ENCODE results near the gene TOR2A. TPM values are rescaled to one million over a fixed set of nuclear protein-coding genes. Genes with fewer than 3 reads are reported as not detected.

The TOR2A gene
- polyA plus RNA-seq, 3 donors = 57.4 to 63.8 (median 60.0) TPM

DNA sequence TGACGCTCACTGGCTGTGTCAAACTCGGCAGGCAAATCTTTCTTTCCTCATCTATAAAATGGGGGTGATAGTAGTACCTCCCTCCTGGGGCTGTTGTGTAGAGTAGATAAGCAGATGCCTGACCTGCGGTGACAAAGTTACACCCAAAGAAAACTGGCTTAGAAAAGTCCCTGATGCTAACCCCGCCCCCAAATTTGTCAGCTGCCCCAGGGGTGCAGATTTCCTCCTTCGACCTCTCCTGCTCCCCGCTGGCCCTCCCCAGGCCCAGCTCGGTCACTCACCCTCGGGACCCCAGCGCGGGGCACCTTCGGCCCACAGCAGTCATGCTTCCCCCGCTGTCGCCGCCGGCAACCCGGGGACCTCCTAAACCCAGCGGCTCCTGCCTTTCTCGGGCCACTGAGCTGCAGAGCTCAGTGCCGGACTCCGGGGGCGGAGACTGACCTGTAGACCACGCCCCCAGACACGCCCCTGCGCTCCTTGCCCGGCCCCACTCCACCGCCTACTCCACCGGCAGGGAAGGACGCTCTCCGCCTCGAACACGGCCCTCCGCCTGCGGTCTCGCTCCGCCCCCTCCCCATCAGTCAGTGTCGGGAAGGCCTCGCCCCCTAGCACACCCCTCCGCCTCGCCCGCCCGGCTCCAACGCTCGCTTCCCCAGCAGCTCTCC lies 35.9 kb upstream of the TOR2A start:
- Histone ChIP-seq H3K4me2 (replicated peaks; ENCODE audit: extremely low read depth, low read length, poor library complexity, severe bottlenecking) (peak overlapping the region; percentile 86), H3K4me1 (ENCODE audit: control insufficient read depth in 1 of 2, insufficient read depth in 2 of 2, low read length in 2 of 2) (peaks cover 68 to 91% of the 10 kb centered on the region in 2 donors), H3K27me3 (ENCODE audit: control insufficient read depth in 2 of 2, insufficient read depth in 2 of 2, low read length in 2 of 2) (no peaks in the 10 kb centered on the region), H3K27ac (ENCODE audit: low read depth in 1 of 2, low read length in 2 of 2) (peak overlapping the region; percentile 51 to 80), H3K9ac (ENCODE audit: insufficient read depth, low read length, poor library complexity, severe bottlenecking) (peak overlapping the region; percentile 41), H3K79me2 (ENCODE audit: insufficient read depth, low read length) (peaks cover 98% of the 10 kb centered on the region), H4K20me1 (ENCODE audit: insufficient read depth, low read length) (peaks cover 99% of the 10 kb centered on the region), H3K36me3 (replicated peaks in 1 of 2; ENCODE audit: control insufficient read depth in 1 of 2, insufficient read depth in 2 of 2, low read length in 2 of 2) (peaks cover 58 to 84% of the 10 kb centered on the region in 2 donors), H3K9me3 (replicated peaks in 1 of 2; ENCODE audit: control insufficient read depth in 1 of 2, insufficient read depth in 1 of 2, low read length in 2 of 2) (no peaks in the 10 kb centered on the region), H2AFZ (ENCODE audit: insufficient read depth, low read depth, low read length, poor library complexity, severe bottlenecking) (no peak overlapping the region), H3K4me3 (replicated peaks in 1 of 3; ENCODE audit: low read depth in 2 of 3, low read length in 3 of 3) (peak overlapping the region; percentile 29 to 80 (median 60))
- Mint-ChIP-seq H3K9me3 (no peaks in the 10 kb centered on the region), H3K4me3 (peak overlapping the region; percentile 88 to 91), H3K4me1 (peaks cover 83% of the 10 kb centered on the region), H3K36me3 (peaks cover 54 to 77% of the 10 kb centered on the region in 2 donors), H3K27ac (peak overlapping the region; percentile 86 to 94 (median 89)), H3K27me3 (ENCODE audit: low read depth in 3 of 3) (peaks cover 0 to 3% (median 0%) of the 10 kb centered on the region in 3 donors)
- peak; percentile 94 to 98 (median 98) for DNase-seq
- intact Hi-C loops (cut with micrococcal nuclease) = loop anchor here (1.0 to 5.0 kb wide), 4 partner anchors 12 to 204 kb away; partner anchors contain the start of gene TOR2A (in 1 of the 2)
- TF ChIP-seq, protein P1, sequence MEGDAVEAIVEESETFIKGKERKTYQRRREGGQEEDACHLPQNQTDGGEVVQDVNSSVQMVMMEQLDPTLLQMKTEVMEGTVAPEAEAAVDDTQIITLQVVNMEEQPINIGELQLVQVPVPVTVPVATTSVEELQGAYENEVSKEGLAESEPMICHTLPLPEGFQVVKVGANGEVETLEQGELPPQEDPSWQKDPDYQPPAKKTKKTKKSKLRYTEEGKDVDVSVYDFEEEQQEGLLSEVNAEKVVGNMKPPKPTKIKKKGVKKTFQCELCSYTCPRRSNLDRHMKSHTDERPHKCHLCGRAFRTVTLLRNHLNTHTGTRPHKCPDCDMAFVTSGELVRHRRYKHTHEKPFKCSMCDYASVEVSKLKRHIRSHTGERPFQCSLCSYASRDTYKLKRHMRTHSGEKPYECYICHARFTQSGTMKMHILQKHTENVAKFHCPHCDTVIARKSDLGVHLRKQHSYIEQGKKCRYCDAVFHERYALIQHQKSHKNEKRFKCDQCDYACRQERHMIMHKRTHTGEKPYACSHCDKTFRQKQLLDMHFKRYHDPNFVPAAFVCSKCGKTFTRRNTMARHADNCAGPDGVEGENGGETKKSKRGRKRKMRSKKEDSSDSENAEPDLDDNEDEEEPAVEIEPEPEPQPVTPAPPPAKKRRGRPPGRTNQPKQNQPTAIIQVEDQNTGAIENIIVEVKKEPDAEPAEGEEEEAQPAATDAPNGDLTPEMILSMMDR (IDR thresholded peaks at IDR 0.05) = no peak
- under 1% methylated on average over 36 of the region's 43 CpGs for WGBS (ENCODE audit: insufficient coverage)

GRCh38 chr9:127770583-127770904 lies 35.5 kb upstream of the TOR2A start:
- H3K36me3 ChIP-seq (replicated peaks in 1 of 2; ENCODE audit: control insufficient read depth in 1 of 2, insufficient read depth in 2 of 2, low read length in 2 of 2) = peaks cover 63 to 89% of the 10 kb centered on the region in 2 donors

More at GRCh38 chr9:127770583-127770904, 35.5 kb upstream of the TOR2A start:
- Histone ChIP-seq H3K4me1 (ENCODE audit: control insufficient read depth in 1 of 2, insufficient read depth in 2 of 2, low read length in 2 of 2) (peaks cover 63 to 86% of the 10 kb centered on the region in 2 donors), H3K9ac (ENCODE audit: insufficient read depth, low read length, poor library complexity, severe bottlenecking) (no peak overlapping the region), H3K9me3 (replicated peaks in 1 of 2; ENCODE audit: control insufficient read depth in 1 of 2, insufficient read depth in 1 of 2, low read length in 2 of 2) (no peaks in the 10 kb centered on the region), H4K20me1 (ENCODE audit: insufficient read depth, low read length) (peaks cover 99% of the 10 kb centered on the region), H3K27ac (ENCODE audit: low read depth in 1 of 2, low read length in 2 of 2) (peak overlapping the region; percentile 51 to 80), H2AFZ (ENCODE audit: insufficient read depth, low read depth, low read length, poor library complexity, severe bottlenecking) (no peak overlapping the region), H3K79me2 (ENCODE audit: insufficient read depth, low read length) (peaks cover 98% of the 10 kb centered on the region), H3K27me3 (ENCODE audit: control insufficient read depth in 2 of 2, insufficient read depth in 2 of 2, low read length in 2 of 2) (no peaks in the 10 kb centered on the region), H3K4me3 (replicated peaks in 1 of 3; ENCODE audit: low read depth in 2 of 3, low read length in 3 of 3) (peak overlapping the region; percentile 29 to 80 (median 60)), H3K4me2 (replicated peaks; ENCODE audit: extremely low read depth, low read length, poor library complexity, severe bottlenecking) (peak overlapping the region; percentile 86)
- H3K4me3 Mint-ChIP-seq = peak overlapping the region; percentile 88 to 91
- TF ChIP-seq, protein P1 (IDR thresholded peaks at IDR 0.05) = no peak
- 15% methylated on average over 3 of the region's 3 CpGs for WGBS (ENCODE audit: insufficient coverage)
- intact Hi-C loops (cut with micrococcal nuclease) = loop anchor here (2.0 to 5.0 kb wide), 3 partner anchors 14 to 203 kb away; partner anchors contain the start of gene TOR2A (in 1 of the 2)
- H3K4me1 Mint-ChIP-seq = peaks cover 83% of the 10 kb centered on the region
- H3K36me3 Mint-ChIP-seq = peaks cover 59 to 82% of the 10 kb centered on the region in 2 donors
- peaks cover 0 to 3% (median 0%) of the 10 kb centered on the region in 3 donors for H3K27me3 Mint-ChIP-seq (ENCODE audit: low read depth in 3 of 3)
- H3K9me3 Mint-ChIP-seq = no peaks in the 10 kb centered on the region
- no peak for DNase-seq
- peak overlapping the region; percentile 86 to 94 (median 89) for H3K27ac Mint-ChIP-seq

Data from CD14-positive monocyte (primary cell).